Mucosa of rectum (tissue), 2 donors: ENCODE results near the gene MESD.
"Not testable (repeated sequence)": the region's sequence is repeated elsewhere in the genome, so short reads cannot be mapped to it uniquely, and the experiment has no call there.

ENCODE experiments used
- H3K27ac ChIP-seq, 2 donors: one replicate each; pipeline ENCODE4 v1.7.0; 2013; ENCODE audit warnings: inconsistent platforms in 2 of 2, low read depth in 2 of 2, low read length in 2 of 2
- H3K27me3 ChIP-seq, 2 donors: one replicate each; pipeline ENCODE4 v1.7.0; 2013; ENCODE audit warnings: low read length in 2 of 2; ENCODE audit not compliant: control insufficient read depth in 2 of 2, insufficient read depth in 2 of 2
- H3K36me3 ChIP-seq, 2 donors: one replicate each; pipeline ENCODE4 v1.7.0; 2013; ENCODE audit warnings: low read length in 2 of 2; ENCODE audit not compliant: control insufficient read depth in 2 of 2, insufficient read depth in 2 of 2
- H3K4me1 ChIP-seq, 2 donors: one replicate each; pipeline ENCODE4 v1.7.0; 2013; ENCODE audit warnings: low read length in 2 of 2, mild to moderate bottlenecking in 1 of 2; ENCODE audit not compliant: control insufficient read depth in 2 of 2, insufficient read depth in 2 of 2
- H3K4me3 ChIP-seq, 2 donors: one replicate each; pipeline ENCODE4 v1.7.0; 2013; ENCODE audit warnings: low read length in 2 of 2
- H3K9ac ChIP-seq, 2 donors: one replicate each; pipeline ENCODE4 v1.7.0; 2013; ENCODE audit warnings: low read length in 2 of 2, low read depth in 1 of 2, mild to moderate bottlenecking in 1 of 2
- H3K9me3 ChIP-seq, 2 donors: one replicate each; pipeline ENCODE4 v1.7.0; 2013; ENCODE audit warnings: low read length in 2 of 2; ENCODE audit not compliant: control insufficient read depth in 2 of 2
- donor health status: healthy.
- donor health status: Normal muscosa, but diverticular disease.

MESD gene

DNA sequence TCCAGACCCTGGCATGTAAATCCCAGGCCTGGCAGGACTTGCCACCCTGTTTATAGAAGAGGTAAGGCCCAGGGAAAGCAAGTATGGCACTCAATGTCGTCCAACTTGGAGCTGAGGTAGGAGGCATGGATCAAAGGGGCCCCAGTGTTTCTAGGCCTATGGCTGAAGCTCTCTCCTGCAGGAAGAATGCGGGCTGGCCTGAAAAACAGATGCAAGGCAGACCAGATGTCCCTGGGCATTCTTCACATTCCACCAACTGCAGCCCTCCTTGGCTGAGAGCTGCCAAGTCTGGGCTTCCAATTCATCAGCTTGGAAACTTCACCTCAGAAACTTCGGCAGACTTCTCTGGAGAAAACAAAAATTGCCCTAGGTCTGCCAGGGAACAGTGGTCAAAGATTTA is 22.2 kb downstream of the MESD start:
- Histone ChIP-seq H3K27ac (no peak overlapping the region), H3K9ac (no peak overlapping the region), H3K4me3 (no peak overlapping the region), H3K27me3 (no peaks in the 10 kb centered on the region), H3K9me3 (no peaks in the 10 kb centered on the region), H3K36me3 (peaks cover 0 to 2% of the 10 kb centered on the region in 2 donors), H3K4me1 (no peaks in the 10 kb centered on the region)

- Histone ChIP-seq H3K27me3 (no peaks in the 10 kb centered on the region), H3K27ac (no peak overlapping the region), H3K9ac (no peak overlapping the region), H3K9me3 (no peaks in the 10 kb centered on the region), H3K4me1 (no peaks in the 10 kb centered on the region), H3K36me3 (peaks cover 0 to 2% of the 10 kb centered on the region in 2 donors), H3K4me3 (no peak overlapping the region)
These were observed 23.0 kb downstream of the MESD start for GRCh38 chr15:80966431-80967197.

DNA sequence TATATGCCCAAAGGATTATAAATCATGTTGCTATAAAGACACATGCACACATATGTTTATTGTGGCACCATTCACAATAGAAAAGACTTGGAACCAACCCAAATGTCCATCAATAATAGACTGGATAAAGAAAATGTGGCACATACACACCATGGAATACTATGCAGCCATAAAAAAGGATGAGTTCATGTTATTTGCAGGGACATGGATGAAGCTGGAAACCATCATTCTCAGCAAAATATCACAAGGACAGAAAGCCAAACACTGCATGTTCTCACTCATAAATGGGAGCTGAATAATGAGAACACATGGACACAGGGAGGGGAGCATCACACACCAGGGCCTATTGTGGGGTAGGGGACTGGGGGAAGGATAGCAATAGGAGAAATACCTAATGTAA is 24.2 kb downstream of the MESD start:
- H3K27ac ChIP-seq, H3K9ac ChIP-seq, H3K27me3 ChIP-seq, H3K4me3 ChIP-seq, H3K36me3 ChIP-seq, H3K9me3 ChIP-seq, H3K4me1 ChIP-seq: not testable (repeated sequence)

GRCh38 chr15:80958818-80959495 is 30.7 kb downstream of the MESD start:
- Histone ChIP-seq H3K27ac (no peak overlapping the region), H3K4me3 (no peak overlapping the region), H3K27me3 (no peaks in the 10 kb centered on the region), H3K9ac (no peak overlapping the region), H3K36me3 (no peaks in the 10 kb centered on the region), H3K9me3 (no peaks in the 10 kb centered on the region), H3K4me1 (no peaks in the 10 kb centered on the region)

DNA sequence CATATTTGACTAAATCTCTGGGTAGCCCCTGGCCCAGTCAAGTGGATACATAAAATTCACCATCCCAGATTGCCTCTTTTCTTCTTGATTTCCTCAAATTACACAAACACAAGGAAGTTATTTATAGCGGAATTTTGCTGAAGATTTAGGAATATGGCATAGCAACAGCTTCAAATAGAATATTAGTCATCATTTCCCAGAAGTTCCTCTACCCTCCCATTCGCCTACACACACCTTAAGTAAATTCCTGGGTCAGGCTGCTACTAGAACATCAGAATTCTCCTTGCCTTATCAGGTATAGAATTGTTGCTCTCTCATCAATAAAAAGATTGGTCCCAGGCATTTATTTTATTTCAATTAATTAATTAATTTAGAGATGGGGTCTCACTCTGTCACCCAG is 31.6 kb downstream of the MESD start:
- no peak overlapping the region for H3K27ac ChIP-seq

DNA sequence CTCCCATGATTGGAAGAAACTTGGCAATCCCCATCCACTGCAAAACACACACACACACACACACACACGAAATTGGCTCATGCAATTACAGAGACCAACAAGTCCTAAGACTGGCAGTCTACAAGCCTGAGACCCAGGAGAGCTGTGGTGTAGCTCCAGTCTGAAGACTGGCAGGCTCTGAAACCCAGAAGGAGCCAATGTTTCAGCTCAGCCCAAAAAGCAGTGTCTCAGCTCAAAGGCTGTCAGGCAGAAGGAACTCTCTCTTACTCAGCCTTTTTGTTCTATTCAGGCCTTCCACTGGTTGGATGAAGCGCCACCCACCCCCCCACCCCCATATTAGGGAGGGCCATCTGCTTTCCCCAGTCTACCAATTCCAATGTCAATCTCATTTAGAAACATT is 32.1 kb downstream of the MESD start:
- H3K27me3 ChIP-seq: no peaks in the 10 kb centered on the region
- H3K36me3 ChIP-seq: no peaks in the 10 kb centered on the region
- no peak overlapping the region for H3K27ac ChIP-seq
- no peak overlapping the region for H3K4me3 ChIP-seq
- H3K9ac ChIP-seq: no peak overlapping the region
- no peaks in the 10 kb centered on the region for H3K4me1 ChIP-seq
- no peaks in the 10 kb centered on the region for H3K9me3 ChIP-seq

More for the DNA sequence above, 31.6 kb downstream of the MESD start:
- Histone ChIP-seq H3K36me3 (no peaks in the 10 kb centered on the region), H3K4me1 (no peaks in the 10 kb centered on the region), H3K4me3 (no peak overlapping the region), H3K27me3 (no peaks in the 10 kb centered on the region), H3K9ac (no peak overlapping the region), H3K9me3 (no peaks in the 10 kb centered on the region)

DNA sequence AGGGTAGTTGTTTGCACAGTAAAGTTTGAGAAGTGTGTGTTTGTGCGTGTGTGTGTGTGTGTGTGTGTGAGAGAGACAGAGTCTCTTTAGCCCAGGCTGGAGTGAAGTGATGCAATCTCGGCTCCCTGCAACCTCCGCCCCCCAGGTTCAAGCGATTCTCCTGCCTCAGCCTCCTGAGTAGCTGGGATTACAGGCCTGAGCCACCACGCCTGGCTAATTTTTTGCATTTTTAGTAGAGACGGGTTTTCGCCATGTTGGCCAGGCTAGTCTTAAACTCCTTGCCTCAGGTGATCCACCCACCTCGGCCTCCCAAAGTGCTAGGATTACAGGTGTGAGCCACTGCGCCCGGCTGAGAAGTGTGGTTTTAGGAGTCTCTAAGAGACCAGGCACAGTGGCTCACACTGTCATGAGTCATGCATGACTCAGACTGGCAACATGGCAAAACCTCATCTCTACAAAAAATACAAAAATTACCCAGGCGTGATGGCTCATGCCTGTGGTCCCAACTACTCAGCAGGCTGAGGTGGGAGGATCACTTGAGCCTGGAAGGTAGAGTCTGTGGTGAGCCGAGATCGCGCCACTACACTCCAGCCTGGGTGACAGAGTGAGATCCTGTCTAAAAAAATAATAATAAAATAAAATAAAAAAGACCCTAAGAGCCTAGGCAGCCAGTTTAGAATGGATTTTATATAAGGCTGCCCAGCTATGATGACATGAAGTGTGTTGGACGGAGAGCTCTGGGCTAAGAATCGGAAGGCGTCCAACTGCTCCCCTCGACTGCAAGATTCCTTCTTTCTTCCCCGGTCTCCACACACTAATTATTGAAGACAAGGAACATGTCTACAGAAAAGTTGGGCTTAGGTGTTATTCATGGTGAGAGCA is 33.8 kb downstream of the MESD start:
- not testable (repeated sequence) for H3K9me3 ChIP-seq, H3K27me3 ChIP-seq, H3K4me3 ChIP-seq, H3K4me1 ChIP-seq, H3K27ac ChIP-seq, H3K9ac ChIP-seq
- H3K36me3 ChIP-seq: peaks cover 3 to 12% of the 10 kb centered on the region in 2 donors

- H3K27ac ChIP-seq: no peak overlapping the region
- H3K36me3 ChIP-seq: peaks cover 12 to 24% of the 10 kb centered on the region in 2 donors
- no peak overlapping the region for H3K4me3 ChIP-seq
- H3K9me3 ChIP-seq: no peaks in the 10 kb centered on the region
- no peaks in the 10 kb centered on the region for H3K27me3 ChIP-seq
- no peak overlapping the region for H3K9ac ChIP-seq
- no peaks in the 10 kb centered on the region for H3K4me1 ChIP-seq
These were observed 35.5 kb downstream of the MESD start for GRCh38 chr15:80953953-80954778.

DNA sequence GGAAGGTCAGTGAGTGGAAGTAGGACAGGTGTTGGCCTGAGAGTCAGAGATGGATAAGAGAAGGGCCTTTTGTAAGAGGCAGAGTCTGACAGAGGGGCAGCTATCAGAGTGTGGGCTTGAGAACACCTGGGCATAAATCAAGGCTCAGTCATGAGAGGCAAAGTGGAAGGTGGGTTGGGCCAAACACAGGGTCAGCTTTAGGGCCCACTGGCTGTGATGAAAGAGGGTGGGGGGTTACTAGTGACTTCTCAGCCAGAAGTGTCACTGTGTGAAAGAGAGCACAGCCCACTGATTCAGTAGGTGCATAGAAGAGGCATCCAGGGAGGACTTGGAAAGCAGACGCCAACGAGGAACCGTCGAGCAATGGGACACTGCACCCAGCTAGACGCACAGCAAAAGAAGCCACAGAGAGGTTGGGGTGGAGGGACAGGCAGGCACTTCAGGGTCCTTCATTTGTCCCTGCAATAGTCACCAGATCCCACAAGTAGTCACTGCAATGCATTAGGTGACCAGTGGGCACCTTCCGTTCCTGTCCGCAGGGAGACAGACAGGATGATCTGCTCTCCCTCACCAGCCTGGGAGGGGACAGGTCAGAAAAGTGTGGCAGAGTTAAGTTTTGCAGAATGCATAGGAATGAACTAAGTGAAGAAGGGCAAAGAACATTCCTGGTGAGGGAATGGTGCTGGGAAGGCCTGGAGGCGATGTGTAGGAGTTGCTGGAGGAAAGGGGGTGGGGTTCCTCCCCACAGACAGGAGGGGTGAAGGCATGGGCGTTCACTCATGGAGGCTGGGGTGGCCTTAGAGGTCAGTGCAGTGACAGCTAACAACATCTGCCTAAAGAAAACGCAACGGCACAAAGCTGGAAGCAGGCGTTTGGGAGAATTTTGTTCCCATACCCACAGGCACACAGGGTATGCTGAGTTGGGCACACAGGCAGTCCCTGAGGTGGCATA is 36.3 kb downstream of the MESD start:
- Histone ChIP-seq H3K9me3 (no peaks in the 10 kb centered on the region), H3K27me3 (no peaks in the 10 kb centered on the region), H3K36me3 (peaks cover 14 to 26% of the 10 kb centered on the region in 2 donors), H3K4me3 (no peak overlapping the region), H3K9ac (no peak overlapping the region), H3K27ac (no peak overlapping the region), H3K4me1 (no peaks in the 10 kb centered on the region)
